NCI-H128 (cell line): ENCODE results near the gene SYNDIG1.
"Not testable (repeated sequence)": the region's sequence is repeated elsewhere in the genome, so short reads cannot be mapped to it uniquely, and the experiment has no call there.

Experiments
- DNase-seq: peaks from one replicate; lab custom pipeline; 2025; ENCODE audit not compliant: unreplicated experiment; lab: John Stamatoyannopoulos, UW

Gene SYNDIG1

GRCh38 chr20:24605937-24606455 is 136.6 kb downstream of the SYNDIG1 start:
- no peak for DNase-seq

- no peak for DNase-seq
Measured at GRCh38 chr20:24607402-24607801, 138.0 kb downstream of the SYNDIG1 start.

DNA sequence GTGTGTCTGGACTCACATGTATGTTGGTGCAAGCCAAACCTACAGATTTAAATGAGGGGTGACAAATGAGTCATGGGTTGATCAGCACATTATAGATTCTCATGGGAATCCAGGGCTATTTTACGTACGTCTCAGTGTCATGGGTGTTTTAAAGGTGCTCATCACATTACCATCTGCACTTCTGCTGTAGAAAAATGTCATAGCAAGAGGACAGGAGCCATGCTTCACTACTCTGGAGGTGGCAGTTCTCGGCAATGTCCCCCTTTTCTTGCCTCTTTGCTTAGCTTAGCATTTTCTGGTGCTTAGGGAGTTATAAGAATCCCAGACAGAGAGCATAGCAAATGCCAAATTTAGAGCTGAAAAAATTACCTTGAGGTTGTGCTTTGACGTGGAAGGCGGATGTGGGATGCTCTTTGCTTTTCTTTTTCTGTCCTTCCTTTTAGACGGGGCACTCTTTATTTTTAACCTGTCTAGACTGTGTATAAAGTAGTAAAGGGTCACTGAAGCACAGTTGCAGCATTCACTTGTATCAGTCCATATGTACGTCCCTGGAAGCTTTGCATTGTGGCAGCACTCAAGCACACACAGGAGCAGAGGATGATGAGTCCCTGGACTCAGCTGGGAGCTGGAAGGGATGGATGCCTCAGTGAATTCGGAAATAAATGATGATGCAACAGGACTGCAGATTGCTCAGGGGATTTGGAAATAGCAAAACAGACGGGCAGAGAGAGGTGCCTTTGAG is 139.7 kb downstream of the SYNDIG1 start:
- DNase-seq: no peak

GRCh38 chr20:24609757-24610156 is 140.3 kb downstream of the SYNDIG1 start:
- no peak for DNase-seq

GRCh38 chr20:24610341-24611115 is 141.1 kb downstream of the SYNDIG1 start:
- no peak for DNase-seq

DNA sequence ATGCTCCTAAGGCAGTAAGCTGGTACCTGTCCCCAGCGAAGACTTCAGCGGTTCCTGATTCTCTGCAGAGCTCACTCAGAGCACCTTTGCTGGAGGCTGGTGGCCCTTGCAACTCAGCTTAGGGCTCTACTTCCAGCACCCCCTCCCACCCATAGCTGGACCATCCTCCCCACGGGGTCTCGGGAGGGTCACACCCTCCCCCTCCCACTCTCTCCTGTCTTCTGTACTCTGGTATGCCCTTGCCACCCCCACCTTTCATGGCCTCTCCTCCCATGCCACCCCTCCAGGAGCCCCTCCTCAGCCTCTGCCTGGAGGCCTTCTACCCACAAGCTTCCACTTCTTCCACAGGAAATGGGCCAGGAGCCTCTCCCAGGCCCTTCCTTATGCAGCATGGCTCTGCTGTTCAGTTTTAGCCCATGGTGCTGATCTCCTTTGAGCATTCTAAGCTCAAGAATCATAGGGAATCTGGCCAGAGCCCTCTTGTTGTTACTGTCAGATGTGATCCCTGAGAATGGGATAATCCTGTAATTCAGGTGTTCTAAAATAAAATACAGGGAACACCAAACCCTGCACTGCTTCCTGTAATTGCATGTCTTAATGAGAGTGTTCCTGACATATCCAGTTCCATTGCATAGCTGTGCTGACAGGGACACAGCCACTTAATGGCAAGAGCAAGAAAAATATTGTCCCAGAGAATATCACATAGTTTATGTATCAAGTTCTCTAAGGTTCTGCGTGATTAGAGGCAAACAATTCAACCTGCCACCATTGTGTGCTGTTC is 142.1 kb downstream of the SYNDIG1 start:
- no peak for DNase-seq

DNA sequence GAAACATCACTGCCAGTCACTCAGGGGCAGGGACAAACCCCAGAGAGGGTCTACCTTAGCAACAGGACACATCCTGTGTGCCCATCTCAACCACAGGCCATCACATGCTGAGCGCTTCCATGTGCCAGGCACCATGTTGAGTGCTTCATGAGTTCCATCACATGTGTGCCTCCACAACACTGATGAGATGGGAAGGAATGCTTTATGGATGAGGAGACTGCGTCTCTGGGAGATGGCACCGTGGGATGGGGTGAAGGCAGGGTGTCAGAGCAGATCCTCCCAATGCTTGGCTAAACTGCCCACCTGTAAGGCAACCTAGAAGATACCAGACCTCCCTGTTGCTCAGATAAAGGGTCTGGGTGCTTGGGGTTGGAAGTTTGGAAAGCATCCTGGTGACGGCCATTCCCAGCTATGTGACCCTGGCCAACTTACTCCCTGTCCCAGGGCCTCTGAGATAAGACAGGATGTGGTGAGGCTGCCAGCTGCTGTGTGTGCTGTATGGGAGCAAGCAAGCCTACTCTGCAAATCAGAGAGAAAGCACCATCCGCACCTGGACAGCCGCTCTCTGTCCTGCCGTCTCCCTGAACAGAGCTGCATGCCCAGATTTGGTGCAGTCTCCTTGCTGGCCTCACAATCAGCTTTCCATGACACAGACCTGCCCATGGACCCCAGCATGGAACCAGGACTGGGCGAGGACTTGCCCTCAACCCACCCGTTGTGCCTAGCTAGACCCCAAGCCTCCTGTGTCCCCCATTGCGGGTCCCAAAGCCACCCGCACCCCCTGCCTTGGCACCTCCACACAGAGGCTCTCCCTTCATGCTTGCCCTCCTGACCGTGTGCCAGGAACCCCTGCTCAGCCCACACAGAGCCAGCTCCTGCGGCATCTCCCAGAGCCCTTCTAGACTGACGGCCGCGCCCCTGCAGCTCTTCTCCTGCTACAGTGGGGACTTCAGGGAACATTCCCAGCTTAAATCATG is 143.7 kb downstream of the SYNDIG1 start:
- no peak for DNase-seq

DNA sequence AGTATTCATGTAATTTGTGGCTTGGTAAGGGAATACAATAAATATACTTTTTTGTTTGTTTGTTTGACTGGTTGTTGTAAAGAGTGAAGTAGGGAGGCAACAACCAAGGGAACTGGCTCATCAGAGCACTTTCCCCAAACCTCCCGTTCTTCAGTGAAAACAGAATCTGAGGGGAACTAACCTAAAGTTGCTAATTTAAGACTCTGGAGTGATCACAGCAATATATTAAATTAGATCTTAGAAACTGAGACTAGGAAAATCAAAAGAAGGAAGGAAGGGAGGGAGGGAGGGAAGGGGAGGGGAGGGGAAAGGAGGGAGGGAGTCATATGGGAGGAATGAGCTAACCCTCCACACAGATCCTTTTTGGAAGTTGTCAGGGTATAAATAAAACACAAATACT is 144.9 kb downstream of the SYNDIG1 start:
- no peak for DNase-seq

GRCh38 chr20:24615353-24615752 is 145.9 kb downstream of the SYNDIG1 start:
- no peak for DNase-seq

DNA sequence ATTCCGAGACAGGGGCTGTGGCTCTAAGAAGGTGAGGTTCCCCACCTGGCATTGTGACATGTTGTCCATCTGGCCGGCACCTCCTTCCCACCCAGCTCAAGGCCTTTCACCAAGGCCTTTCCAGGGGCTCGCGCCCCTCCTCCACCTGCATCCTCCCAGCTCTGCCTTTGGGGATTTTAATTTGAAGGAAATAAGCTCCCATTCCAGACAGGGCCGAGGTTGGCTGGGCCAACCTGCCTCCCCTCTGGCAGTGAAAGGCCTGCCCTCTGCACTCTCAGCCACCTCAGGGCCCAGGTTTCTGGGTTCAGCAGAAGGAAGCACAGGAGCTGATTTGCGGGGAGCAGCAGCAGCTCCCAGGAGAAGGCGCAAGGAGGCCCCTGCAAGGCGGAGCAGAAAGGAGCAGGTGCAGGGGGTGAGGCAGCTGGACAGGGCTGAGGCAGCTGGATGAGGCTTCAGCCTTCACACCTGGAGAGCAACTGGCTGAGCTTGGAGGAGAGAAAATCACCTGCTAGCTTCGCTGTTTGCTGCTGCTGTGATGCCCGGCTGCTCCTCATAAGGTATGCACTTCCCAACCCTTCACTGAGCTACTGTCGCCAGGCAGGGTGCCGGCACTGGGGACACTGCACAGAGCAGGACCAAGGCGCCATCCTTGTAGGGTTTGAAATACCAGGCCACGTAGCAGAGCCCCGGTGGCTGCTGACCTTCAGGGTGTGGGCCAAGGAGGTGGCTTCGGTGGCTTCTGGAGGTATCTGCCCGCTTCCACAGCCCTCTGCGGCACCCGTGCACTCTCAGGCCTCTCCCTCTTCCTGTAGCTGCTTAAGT is 147.0 kb downstream of the SYNDIG1 start:
- no peak for DNase-seq

DNA sequence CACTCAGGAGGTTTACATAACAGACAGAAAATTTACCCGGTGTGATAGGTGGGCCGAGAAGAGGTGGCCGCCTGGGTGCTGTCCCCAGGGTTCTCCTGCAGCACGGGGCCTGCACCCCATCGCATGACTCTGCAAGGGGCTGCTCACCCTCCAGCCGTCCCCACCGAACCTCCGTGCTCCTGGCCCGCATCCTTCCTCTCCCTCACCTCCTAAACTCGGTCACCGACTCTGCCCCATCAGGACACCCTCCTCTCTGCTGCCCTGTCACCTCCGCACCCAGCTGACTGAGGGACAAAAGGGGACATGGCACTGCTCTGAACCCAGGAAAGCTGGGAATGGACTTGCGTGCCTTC is 147.6 kb downstream of the SYNDIG1 start:
- DNase-seq: no peak

DNA sequence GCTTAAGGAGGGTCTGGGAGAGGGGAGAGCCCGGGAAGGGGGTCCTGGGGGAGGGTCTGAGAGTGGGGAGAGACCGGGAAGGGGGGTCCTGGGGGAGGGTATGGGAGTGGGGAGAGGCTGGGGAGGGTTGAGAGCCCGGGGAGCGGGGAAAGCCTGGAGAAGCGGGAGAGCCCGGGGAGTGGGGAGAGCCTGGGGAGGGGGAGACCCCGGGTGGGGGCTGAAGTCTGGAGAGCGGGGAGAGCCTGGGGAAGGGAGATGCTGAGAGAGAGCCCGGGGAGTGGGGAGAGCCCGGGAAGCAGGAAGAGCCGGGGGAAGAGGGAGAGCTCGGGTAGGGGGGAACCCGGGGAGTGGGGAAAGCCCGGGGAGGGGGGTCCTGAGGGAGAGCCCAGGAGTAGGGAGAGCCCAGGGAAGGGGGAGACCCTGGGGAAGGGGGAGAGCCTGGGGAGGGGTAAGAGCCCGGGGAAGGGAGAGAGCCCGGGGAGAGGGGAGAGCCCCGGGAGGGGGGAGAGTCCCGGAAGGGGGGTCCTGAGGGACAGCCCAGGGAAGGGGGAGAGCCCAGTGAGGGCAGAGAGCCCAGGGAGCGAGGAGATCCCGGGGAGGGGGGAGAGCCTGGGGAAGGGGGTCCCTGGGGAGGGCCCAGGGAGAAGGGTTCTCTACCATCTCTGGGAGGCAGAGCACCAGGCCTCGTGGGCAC is 148.5 kb downstream of the SYNDIG1 start:
- DNase-seq: no peak

DNA sequence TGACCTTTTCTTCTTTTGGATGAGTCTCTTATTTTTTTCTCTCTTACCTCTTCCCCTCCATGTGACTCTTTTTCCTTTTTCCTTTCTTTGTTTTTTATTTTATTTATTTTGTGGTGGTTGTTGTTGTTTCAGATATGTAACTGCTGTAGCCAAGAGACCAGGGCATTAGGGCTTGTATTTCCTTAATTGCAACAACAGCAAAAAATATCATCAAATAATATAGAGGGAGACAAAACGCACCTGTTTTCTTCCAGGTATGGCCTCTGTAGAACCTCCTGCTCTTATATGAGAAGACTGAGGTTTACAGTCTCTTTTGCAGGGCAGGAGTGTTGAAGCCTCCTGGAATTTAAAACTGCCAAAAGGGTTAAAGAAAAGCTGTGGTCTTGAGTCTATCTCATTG is 149.3 kb downstream of the SYNDIG1 start:
- no peak for DNase-seq

GRCh38 chr20:24619212-24619611 is 149.8 kb downstream of the SYNDIG1 start:
- DNase-seq: no peak

DNA sequence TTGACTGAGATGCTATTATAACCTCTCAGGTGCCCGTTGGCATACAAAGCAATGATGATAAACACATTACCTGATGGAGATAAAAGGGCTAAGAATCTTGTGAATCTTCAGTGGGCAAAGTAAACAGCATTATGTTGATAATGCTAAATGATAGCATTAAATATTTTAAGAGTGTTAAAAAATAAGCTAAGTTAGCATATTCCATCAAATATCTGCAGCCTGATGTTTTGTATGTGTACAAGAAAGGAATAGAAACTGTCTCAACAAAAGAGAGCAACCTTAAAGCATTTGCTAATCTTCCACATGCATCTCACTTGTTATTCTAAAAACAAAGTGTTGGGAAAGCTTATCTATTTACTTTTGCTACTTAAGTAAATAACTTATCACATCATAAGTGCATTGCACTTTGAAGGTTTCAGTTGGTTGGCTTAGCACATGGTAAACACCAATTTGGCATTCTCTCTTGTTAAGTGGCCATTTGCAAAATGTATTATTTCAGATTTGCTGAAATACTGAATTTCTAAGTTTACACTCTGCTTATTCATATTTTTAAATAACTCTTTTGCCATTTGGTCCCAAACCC is 151.6 kb downstream of the SYNDIG1 start:
- DNase-seq: no peak

- DNase-seq: no peak
Measured at GRCh38 chr20:24622856-24623255, 153.4 kb downstream of the SYNDIG1 start.

- not testable (repeated sequence) for DNase-seq
Measured at GRCh38 chr20:24626141-24626540, 156.7 kb downstream of the SYNDIG1 start.

DNA sequence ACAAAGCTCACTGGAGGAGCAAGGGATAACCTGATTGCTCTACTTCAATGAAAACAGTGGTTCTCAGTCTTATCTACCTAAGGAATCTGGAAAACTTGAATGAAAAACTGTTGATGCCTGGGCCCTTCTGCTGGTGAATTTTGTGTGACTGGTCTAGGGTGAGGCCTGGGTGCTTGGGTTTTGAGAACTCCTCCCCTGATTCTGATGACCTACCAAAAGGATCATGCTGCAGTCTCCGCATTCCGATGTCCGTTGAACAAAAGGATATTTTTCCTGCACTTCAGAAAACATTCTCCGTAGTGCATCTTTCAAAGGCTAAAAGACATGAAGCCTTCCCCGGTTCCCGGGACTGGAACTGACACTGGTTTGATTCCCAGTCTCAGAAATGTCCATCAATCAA is 157.9 kb downstream of the SYNDIG1 start:
- DNase-seq: no peak

GRCh38 chr20:24627926-24628325 is 158.5 kb downstream of the SYNDIG1 start:
- DNase-seq: no peak
